HG02852 (cell line): ENCODE results near the gene KLHL41.

Experiments used
- ATAC-seq: cut with Tn5 transposase; IDR thresholded peaks from one replicate; pipeline ENCODE4 v1.9.1; 2021; ENCODE audit warnings: mild to moderate bottlenecking, moderate library complexity; ENCODE audit not compliant: unreplicated experiment

KLHL41 gene

DNA sequence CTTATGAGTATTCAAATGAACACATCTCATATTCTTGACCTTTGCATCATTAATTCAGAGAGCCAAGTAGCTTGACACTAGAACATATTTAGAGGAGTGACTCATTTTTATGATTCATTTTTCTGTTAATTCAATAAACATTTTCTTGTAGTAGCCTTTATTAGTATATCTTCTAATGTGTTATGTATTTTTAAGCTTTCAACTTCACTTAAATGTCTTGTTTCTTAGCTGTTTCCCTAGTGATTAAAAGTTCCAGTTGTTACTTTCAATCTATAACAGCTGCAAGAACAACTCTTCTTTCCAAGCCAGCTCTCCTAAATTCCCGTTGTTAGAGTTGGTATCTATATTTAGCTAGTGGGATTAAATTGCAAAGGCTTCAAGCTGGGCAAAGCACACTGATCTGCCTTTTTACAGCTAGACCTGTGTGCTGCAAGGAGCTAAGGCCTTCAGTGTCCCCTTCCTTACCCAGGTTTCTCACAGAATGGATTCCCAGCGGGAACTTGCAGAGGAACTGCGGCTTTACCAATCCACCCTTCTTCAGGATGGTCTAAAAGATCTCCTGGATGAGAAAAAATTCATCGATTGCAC, at the start of gene KLHL41:
TSS of gene KLHL41 (plus strand) at position 405 of the 588 bp plus-strand sequence. CDS start at position 482, 77 bp downstream.
- ATAC-seq: no peak

DNA sequence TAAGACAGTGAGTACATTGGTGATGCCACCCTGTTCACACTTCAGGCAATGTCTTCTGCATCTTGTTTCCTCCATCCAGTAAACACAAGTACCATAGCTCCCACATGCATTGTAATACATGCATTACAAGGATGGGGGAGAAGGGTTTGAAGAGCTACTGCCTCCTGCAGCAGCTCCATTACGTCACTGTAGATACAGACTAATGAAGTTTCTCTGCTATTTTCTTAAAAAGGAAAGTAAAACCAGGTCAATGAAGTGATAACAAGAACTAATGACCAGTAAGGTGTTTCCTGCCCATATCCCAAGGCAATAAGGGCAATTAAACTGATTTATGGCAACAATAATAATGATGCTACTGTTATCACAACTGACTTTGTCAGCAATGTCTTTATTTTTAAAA, 48.4 kb upstream of the KLHL41 start:
- ATAC-seq: no peak

DNA sequence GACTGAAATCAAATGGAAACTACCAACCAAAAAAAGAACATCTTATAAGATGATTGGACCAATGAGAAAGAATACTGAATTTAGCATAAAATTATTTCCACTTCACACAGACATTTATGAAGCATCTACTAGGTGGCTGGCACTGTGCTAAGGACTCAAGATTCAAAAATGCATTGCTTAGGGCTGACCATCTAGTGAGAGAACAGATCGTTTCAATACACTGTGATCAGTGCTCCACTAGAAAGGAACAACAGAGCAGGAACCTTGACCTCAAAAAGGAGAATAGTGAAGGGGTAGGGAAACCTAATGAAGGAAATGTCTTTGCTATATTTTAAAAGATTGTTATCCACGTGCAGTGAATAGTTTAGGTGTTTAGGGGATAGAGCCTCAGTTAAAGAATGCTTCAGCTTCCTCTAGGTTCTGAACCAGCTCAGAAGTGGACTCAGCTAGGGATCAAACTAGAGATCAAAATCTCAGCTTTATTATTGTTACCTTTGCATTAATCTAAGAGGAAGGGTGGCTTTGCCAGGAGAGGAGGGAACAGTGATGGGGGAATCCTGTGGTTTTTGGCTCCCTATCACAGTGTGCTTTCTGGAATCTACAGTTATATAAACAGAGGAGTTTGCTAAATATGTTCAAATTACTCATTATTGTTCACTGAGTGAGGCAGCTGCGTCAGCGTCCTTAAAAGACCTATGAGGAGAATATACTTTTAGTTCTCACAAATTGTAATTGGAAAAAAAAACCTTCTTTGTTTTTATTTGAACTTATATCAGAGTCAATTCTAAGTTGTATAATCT, 46.4 kb upstream of the KLHL41 start:
- ATAC-seq: no peak

DNA sequence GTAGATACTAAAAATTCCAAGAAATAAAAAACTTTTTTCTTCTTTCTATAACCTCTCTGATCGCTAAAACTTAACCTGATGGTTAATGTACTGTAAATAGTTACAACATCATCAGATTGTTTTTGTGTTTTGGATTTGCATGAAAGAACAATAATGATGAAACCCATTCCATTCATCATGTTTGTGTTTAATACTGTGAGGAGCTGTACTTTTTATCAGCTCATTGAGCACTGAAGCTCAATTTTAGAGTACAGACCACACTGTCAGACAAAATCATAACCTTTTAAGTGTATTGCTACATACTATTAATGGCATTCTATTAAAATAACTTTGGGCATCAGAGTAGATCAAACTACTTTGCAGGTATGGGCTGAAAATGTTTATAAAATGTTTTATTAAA, 45.0 kb upstream of the KLHL41 start:
- no peak for ATAC-seq

- no peak for ATAC-seq
These were observed 44.6 kb upstream of the KLHL41 start for GRCh38 chr2:169464882-169465281.

- ATAC-seq: no peak
These were observed 40.7 kb upstream of the KLHL41 start for GRCh38 chr2:169468841-169469240.

GRCh38 chr2:169469952-169470572, 39.4 kb upstream of the KLHL41 start:
- ATAC-seq: no peak

DNA sequence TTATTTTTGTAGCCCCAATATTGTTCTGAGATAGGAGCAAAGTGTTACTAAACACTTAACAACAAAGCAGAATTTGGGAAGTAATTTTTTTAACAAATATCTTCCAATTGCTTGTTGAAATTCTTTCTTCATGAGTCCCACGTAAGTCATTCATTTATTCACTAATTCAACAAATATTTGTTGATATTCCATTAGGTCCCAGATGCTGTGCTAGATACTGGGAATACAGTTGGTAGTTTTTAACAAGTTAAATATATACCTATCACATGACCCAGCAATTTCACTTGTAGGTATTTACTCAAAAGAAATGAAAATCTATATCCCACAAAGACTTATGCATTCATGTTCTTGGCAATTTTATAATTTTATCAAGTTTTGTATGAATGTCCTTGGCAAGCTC, 37.3 kb upstream of the KLHL41 start:
- no peak for ATAC-seq

- no peak for ATAC-seq
These were observed 33.0 kb upstream of the KLHL41 start for GRCh38 chr2:169476459-169476858.

GRCh38 chr2:169478339-169478738, 31.2 kb upstream of the KLHL41 start:
- ATAC-seq: no peak

GRCh38 chr2:169478745-169479256, 30.7 kb upstream of the KLHL41 start:
- no peak for ATAC-seq

DNA sequence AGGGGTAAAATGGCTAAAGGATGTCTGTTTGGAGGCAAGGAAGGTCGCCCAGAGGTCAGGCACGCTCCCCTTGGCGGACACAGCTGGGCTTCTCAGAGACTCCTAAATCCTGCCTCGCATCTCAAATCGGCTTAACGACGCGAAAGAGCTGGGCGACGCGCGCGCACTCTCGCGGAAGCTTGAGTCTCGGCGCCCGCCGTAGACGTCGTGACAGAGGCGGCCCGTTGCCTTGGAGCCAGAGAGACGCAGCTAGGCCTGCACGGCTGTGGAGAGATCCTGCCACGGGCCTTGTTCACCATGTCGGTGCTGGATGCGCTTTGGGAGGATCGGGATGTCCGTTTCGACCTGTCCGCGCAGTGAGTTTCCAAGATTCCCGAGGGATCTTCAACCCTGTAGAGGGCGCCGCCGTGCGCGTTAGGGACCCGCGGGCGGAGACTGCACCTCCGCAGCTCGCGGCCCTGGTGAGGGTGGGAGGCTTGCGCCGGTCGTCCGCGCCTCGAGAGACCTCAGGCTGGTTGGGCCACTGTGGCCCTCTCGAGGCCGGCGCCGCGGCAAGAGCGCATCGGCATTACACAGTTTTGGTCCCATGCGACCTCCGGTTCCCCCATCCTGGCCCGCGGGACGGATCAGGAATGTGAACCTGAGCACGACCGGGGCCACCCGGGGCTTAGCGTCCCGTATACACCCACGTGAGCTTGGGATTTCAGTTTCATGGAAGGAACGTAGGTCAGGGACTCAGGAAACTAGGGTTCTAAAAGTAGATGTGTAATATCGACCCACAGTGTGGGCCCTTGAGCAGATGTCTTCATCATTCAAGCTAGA, 30.0 kb upstream of the KLHL41 start, which contains the start of gene BBS5:
TSS of gene BBS5 (plus strand) at position 238 of the 822 bp plus-strand sequence. CDS start at position 298, 60 bp downstream.
- peak; percentile 98 for ATAC-seq

DNA sequence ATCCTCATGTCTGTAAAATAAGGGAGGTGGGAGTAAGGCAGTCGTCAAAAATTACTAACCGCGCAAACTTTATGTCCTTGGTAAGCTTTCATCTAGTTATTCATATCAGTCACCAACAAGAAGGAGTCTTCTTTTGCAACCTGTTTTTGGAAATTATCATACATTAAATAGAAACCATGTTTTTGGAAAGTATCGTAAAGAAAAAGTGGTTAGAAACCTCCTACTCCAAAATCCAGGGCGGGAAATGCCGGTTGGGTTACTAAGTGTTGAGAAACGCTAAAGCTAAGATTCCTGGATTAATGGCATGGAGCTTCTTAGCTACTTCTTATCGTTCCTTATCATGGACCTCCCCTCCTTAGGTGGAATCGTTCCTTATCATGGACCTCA, 29.4 kb upstream of the KLHL41 start:
- ATAC-seq: no peak

DNA sequence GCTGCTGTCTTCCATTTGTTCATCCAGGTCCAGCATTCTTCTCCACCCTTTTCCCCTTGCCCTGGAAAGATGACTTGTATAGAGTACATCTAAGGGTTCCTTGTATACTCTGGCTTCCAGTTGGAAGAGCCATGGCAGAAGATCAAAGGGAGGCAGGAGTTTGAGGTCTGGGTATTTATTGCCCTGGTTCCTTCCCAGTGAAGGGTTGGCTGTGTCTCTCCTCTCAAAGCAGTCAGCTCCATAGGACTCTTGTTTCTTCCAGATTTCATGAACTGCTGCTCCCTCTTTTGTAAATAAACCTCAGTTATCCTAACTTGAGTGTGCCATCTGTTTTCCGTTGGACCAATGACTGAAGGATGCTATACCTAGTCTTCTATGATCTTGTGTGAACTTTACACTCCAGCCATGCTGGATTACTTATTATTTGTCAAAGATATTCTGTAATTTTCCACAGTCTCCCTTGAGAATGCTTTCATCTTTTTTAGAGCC, 23.8 kb upstream of the KLHL41 start:
- no peak for ATAC-seq

DNA sequence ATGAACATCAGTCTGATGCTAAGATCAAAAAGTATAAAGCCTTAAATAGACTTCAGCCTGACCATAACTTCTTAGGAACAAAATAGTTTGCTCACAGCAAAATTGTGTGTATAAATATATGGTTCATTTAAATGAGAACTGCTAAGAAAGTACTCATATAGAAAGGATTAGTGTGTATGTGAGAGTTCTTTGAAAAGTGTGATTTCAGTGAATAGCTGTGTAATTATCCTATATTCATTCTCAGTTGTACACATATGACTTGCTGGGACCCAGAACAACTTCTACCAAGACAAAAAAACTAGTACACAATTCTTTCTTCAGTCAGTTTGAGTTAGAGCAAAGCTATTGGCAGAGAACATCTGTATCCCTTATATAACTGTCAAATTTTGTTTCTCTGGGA, 23.0 kb upstream of the KLHL41 start:
- no peak for ATAC-seq

- no peak for ATAC-seq
These were observed 18.7 kb upstream of the KLHL41 start for GRCh38 chr2:169490834-169491233.

- ATAC-seq: no peak
These were observed 18.1 kb upstream of the KLHL41 start for GRCh38 chr2:169491378-169491777.

DNA sequence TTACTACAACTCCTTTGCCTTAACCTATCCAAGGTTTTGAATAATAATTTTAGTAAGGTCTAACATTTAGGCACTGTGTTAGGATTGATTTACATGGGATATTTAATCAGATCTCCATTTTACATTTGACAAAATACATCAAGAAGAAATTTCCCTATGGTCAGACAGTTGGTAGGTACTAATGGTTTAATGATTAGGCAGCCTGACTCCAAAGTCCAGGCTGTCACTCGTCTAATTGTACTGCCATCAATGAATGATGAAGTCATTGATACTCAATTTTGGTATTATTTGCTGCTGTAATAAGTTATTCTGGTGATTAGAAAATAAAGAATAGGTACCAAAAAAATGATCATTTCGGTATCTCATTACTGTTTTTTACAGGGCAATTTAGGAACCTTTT, 16.1 kb upstream of the KLHL41 start:
- no peak for ATAC-seq

DNA sequence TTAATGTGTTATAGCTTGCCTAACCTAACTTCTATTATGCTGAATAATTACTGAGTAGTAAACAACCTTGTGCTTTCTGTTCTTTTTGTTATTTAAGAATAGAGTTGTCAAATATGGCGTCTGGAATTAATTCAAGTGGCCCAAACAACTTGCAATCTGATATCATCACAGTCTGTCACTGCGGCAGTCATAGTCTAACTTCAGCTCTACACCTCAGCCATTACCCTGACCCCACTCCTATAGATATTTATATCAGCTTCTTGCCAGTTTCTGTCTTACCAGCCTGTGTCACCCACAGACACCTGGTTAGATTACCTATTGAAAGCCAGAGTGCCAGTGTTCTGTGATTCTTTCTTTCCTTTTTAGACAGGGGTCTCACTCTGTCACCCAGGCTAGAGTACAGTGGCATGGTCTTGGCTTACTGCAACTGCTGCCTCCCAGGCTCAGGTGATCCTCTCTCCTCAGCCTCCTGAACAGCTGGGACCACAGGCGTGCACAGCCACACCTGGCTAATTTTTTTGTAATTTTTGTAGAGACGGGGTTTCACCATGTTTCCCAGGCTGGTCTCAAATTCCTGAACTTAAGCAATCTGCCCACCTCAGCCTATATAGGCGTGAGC, 14.1 kb upstream of the KLHL41 start:
- no peak for ATAC-seq

- no peak for ATAC-seq
These were observed 4.9 kb upstream of the KLHL41 start for GRCh38 chr2:169504651-169505050.
